NCI-H345 treated with DMSO at 0.1 percent for 48 hours (cell line): ENCODE data around the gene EIF4G3.
"Not testable (repeated sequence)": the region's sequence is repeated elsewhere in the genome, so short reads cannot be mapped to it uniquely, and the experiment has no call there.

ENCODE experiments used
- DNase-seq: peaks from one replicate; lab custom pipeline; 2025; ENCODE audit not compliant: unreplicated experiment; lab: John Stamatoyannopoulos, UW

EIF4G3 gene

GRCh38 chr1:20885121-20885520, 291.6 kb downstream of the EIF4G3 start:
- DNase-seq, result no peak

- no peak for DNase-seq
Measured at GRCh38 chr1:20884513-20884912, 292.2 kb downstream of the EIF4G3 start.

GRCh38 chr1:20883766-20884165, 292.9 kb downstream of the EIF4G3 start:
- DNase-seq, result no peak

- no peak for DNase-seq
Measured at GRCh38 chr1:20882837-20883236, 293.9 kb downstream of the EIF4G3 start.

GRCh38 chr1:20878799-20879198, 297.9 kb downstream of the EIF4G3 start:
- DNase-seq, result no peak

- no peak for DNase-seq
Measured at GRCh38 chr1:20875198-20875973, 301.3 kb downstream of the EIF4G3 start.

- DNase-seq, result no peak
Measured at GRCh38 chr1:20873311-20873710, 303.4 kb downstream of the EIF4G3 start.

GRCh38 chr1:20871419-20871818, 305.3 kb downstream of the EIF4G3 start:
- no peak for DNase-seq

GRCh38 chr1:20870718-20871117, 306.0 kb downstream of the EIF4G3 start:
- DNase-seq, result no peak

- DNase-seq, result no peak
Measured at GRCh38 chr1:20868263-20868662, 308.4 kb downstream of the EIF4G3 start.

- DNase-seq, result no peak
Measured at GRCh38 chr1:20867847-20868246, 308.9 kb downstream of the EIF4G3 start.

GRCh38 chr1:20867062-20867461, 309.6 kb downstream of the EIF4G3 start:
- DNase-seq, result no peak

- no peak for DNase-seq
Measured at GRCh38 chr1:20865001-20865400, 311.7 kb downstream of the EIF4G3 start.

GRCh38 chr1:20854529-20854928, 322.2 kb downstream of the EIF4G3 start:
- no peak for DNase-seq

- not testable (repeated sequence) for DNase-seq
Measured at GRCh38 chr1:20851791-20852190, 324.9 kb downstream of the EIF4G3 start.

GRCh38 chr1:20850021-20850420, 326.7 kb downstream of the EIF4G3 start:
- DNase-seq, result no peak

- DNase-seq, result no peak
Measured at GRCh38 chr1:20849100-20849499, 327.6 kb downstream of the EIF4G3 start.

- DNase-seq, result no peak
Measured at GRCh38 chr1:20848162-20848561, 328.5 kb downstream of the EIF4G3 start.

- DNase-seq, result no peak
Measured at GRCh38 chr1:20847611-20848080, 329.1 kb downstream of the EIF4G3 start.

- DNase-seq, result no peak
Measured at GRCh38 chr1:20846461-20847374, 330.0 kb downstream of the EIF4G3 start.

GRCh38 chr1:20840731-20841130, 336.0 kb downstream of the EIF4G3 start:
- DNase-seq, result no peak
